Left renal cortex interstitium (tissue), 4 donors: ENCODE results near the gene EGR2. TPM values are rescaled to one million over a fixed set of nuclear protein-coding genes. Genes with fewer than 3 reads are reported as not detected.
"Not testable (repeated sequence)": the region's sequence is repeated elsewhere in the genome, so short reads cannot be mapped to it uniquely, and the experiment has no call there.

ENCODE experiments used
- DNase-seq, 4 donors: peaks; one replicate each; pipeline ENCODE4 v3.0.0-alpha.2; 2013; ENCODE audit warnings: low read depth in 4 of 4, low spot score in 2 of 4, missing footprints in 1 of 4
- polyA plus RNA-seq, 4 donors: library from polyadenylated mRNA; unstranded; fragments of 120-200 nt; gene quantifications; one replicate each; pipeline ENCODE4 v1.2.1, GENCODE V29; 2013; ENCODE audit not compliant: insufficient read length in 4 of 4

Gene EGR2
- polyA plus RNA-seq, 4 donors, result 0.77 to 13.2 (median 0.97) TPM

- no peak for DNase-seq
These were observed 20.4 kb downstream of the EGR2 start for GRCh38 chr10:62795762-62796161.

DNA sequence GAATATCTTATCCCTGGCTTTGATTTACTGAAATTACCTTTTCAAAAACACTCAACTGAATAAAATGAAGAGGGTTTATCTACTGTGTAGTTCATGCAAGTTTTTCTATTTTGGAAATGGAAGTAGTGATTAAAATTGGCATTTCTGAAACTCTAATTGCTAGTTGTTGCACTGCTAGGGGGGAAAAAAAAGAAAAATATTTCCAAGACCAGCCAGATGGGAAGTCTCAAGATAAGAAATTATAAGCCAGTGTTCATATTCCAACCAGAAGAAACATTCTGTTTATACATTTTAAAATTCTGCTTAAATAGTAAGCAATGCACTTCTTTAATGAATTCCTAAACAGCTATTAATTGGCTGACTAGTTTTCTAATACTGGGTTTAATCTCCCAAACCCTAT is 21.1 kb downstream of the EGR2 start:
- DNase-seq, result no peak

DNA sequence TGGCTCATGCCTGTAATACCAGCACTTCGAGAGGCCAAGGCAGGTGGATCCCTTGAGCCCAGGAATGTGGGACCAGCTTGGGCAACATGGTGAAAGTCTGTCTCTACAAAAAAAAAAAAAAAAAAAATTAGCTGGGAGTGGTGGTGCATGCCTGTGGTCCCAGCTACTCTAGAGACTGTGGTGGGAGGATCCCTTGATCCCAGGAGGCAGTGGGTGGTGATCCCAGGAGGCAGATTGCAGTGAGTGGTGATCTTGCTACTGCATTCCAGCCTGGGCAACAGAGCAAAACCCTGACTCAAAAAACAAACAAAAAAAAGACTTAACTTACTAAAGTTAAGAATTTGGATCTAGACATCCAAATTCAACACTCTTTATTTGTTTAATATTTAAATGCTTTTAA is 21.9 kb downstream of the EGR2 start:
- DNase-seq, result no peak

DNA sequence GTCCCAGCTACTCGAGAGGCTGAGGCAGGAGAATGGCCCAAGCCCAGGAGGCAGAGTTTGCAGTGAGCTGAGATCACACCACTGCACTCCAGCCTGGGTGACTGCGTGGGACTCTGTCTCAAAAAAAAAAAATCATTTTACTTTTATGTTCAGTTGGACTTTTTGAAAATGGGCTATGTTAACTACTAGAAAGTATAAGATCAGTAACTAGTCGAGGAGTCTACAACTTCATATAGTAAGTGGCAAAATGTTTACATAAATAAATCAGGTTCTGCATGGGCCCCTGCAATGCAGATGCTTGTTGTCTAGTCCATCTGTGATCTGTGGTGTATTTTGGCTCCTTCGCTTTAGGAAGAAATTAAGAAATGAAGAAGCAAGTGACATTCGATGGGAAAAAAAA is 23.9 kb downstream of the EGR2 start:
- no peak for DNase-seq

DNA sequence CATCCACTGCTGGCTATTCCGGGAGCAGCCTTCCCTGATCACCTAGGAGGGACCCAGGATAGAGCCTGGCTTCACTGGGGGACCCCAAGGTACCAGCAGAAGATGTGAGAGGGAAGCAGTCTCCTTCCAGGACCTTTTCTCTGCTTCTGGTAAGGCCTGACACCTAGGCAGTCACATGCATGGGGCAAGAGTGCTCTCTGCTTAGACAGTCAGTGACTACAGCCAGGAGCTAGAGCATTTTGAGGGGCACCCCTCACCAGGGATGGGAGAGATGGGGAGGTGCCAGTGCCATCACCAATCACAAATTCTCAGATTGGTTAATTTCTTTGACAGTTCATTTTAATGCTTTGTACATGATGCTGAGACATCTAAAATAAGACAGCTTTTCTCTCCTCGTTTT is 25.6 kb downstream of the EGR2 start:
- no peak for DNase-seq

DNA sequence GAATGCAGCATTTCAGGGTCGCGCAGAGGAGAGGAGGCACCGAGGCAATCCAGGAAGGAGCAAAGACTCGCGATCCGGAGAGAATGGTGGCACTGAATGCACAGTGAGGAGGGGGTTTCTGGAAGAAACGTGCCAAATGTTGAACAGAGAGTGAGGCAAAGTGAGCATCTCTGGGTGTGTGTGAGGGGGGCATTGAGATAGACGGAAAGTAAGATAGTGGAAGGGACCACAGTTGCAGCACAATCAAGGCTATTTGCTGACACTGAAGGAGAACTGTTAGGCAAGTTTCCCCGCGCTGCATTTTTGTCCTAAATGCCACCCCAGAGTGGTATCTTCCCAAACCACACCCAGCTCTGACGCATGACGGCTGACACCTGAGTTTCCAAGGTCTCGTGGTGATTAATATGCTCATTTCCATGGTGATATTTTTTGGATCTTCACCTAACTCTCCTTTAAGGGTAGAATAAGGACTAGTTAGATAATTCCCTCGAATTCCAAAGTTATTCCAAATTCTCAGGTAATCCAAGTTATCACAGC is 26.1 kb downstream of the EGR2 start:
- DNase-seq, result no peak

DNA sequence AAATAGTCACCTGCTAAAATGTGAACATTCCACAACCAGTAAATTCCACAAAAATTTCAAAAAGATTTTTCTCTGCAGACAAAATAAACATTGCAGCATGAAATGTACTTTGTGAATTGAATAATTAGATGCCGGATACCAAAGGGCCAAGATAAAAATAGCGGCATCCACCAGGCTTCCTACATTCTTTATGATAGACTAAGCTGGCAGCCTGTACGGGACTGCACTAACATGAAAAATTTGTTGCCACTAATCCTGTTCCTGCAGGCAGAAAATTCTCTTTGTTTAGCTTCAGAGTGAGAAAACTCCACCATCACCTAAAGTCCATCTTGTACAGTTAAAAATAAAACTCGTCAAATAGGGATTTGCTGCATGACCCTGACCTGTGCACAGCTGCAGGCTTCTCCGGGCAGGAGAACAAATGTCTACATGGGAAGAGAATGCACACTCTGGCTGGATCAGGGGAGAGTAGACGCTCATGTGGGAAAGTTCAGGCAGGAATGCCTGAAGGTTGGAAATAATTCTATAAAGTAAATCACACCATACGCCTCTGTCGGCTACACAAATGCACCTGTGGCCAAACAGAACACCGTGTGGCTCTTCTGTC is 27.2 kb downstream of the EGR2 start:
- DNase-seq, result no peak

DNA sequence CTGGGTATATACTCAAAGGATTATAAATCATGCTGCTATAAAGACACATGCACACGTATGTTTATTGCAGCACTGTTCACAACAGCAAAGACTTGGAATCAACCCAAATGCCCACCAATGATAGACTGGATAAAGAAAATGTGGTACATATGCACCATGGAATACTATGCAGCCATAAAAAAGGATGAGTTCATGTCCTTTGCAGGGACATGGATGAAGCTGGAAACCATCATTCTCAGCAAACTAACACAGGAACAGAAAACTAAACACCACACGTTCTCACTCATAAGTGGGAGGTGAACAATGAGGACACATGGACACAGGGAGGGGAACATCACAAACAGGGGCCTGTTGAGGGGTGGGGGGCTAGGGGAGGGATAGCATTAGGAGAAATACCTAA is 27.9 kb downstream of the EGR2 start:
- DNase-seq, result not testable (repeated sequence)

GRCh38 chr10:62784537-62784936 is 31.6 kb downstream of the EGR2 start:
- DNase-seq, result not testable (repeated sequence)

- DNase-seq, result no peak
These were observed 36.5 kb downstream of the EGR2 start for GRCh38 chr10:62779487-62780248.

DNA sequence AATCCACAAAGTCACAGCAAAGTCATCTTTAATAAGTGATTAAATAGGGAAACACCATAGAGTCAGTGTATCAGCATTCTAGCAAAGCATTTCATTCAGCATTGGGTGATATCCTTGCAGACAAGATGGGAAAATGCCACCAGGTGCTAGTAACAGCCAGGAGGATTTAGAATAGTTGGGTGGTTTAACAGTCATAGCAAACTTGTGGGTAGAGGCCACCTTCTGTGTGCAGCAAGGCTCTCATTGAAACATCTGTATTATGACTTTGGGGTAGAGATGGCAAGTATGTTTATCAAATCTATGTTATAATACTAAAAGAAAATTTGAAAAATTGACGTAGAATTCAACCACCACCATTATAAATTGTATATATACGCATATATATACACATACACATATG is 38.0 kb downstream of the EGR2 start:
- no peak for DNase-seq

GRCh38 chr10:62772186-62772974 is 43.8 kb downstream of the EGR2 start:
- DNase-seq, result no peak

GRCh38 chr10:62769574-62770242 is 46.5 kb downstream of the EGR2 start:
- no peak for DNase-seq

GRCh38 chr10:62766386-62766785 is 49.8 kb downstream of the EGR2 start:
- DNase-seq, result no peak

GRCh38 chr10:62765726-62766125 is 50.4 kb downstream of the EGR2 start:
- no peak for DNase-seq

- no peak for DNase-seq
These were observed 52.2 kb downstream of the EGR2 start for GRCh38 chr10:62764011-62764410.

DNA sequence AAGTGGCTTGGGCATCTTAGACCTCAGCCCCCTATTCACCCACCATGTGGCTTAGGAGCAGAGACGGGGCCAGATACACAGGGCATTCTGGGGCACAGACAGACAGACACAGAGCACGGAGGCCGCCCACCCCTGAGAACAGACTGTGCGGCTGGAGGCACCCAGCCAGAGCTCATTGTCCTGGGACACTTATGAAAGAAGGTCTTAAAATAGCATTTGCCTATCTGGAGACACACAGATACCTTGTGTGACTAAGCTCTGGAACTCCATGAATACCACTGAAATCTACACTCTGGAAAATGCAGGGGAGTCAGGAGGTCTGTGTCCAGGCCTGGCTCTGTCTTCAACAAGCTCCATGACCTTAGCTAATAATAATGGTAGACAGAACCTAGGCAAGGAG is 53.0 kb downstream of the EGR2 start:
- DNase-seq, result no peak
